GM21717 (cell line): ENCODE measurements around the gene HNMT.
"Not testable (repeated sequence)": the region's sequence is repeated elsewhere in the genome, so short reads cannot be mapped to it uniquely, and the experiment has no call there.

Experiments used
- ATAC-seq: cut with Tn5 transposase; IDR thresholded peaks from one replicate; pipeline ENCODE4 v1.9.1; 2021; ENCODE audit warnings: mild to moderate bottlenecking, moderate library complexity; ENCODE audit not compliant: unreplicated experiment

Gene HNMT

GRCh38 chr2:137973280-137973679 lies 9.0 kb downstream of the HNMT start:
- ATAC-seq = no peak

- ATAC-seq = no peak
Observed at GRCh38 chr2:137975280-137976271, 11.3 kb downstream of the HNMT start.

GRCh38 chr2:137976274-137976673 lies 12.0 kb downstream of the HNMT start:
- ATAC-seq = no peak

- no peak for ATAC-seq
Observed at GRCh38 chr2:137977790-137978189, 13.5 kb downstream of the HNMT start.

- ATAC-seq = no peak
Observed at GRCh38 chr2:137980459-137980858, 16.2 kb downstream of the HNMT start.

- ATAC-seq = no peak
Observed at GRCh38 chr2:137981112-137981656, 16.9 kb downstream of the HNMT start.

- ATAC-seq = no peak
Observed at GRCh38 chr2:137983581-137983980, 19.3 kb downstream of the HNMT start.

GRCh38 chr2:137986268-137986667 lies 22.0 kb downstream of the HNMT start:
- no peak for ATAC-seq

- ATAC-seq = no peak
Observed at GRCh38 chr2:137987011-137987410, 22.7 kb downstream of the HNMT start.

- ATAC-seq = no peak
Observed at GRCh38 chr2:137991078-137991477, 26.8 kb downstream of the HNMT start.

GRCh38 chr2:137992039-137992646 lies 27.9 kb downstream of the HNMT start:
- ATAC-seq = no peak

GRCh38 chr2:137993715-137994476 lies 29.6 kb downstream of the HNMT start:
- ATAC-seq = not testable (repeated sequence)

GRCh38 chr2:137995368-137995767 lies 31.1 kb downstream of the HNMT start:
- not testable (repeated sequence) for ATAC-seq

- not testable (repeated sequence) for ATAC-seq
Observed at GRCh38 chr2:137996158-137996557, 31.9 kb downstream of the HNMT start.

GRCh38 chr2:137997733-137998132 lies 33.5 kb downstream of the HNMT start:
- no peak for ATAC-seq

GRCh38 chr2:137998503-137998902 lies 34.2 kb downstream of the HNMT start:
- ATAC-seq = no peak

GRCh38 chr2:137999273-137999672 lies 35.0 kb downstream of the HNMT start:
- ATAC-seq = no peak

- ATAC-seq = no peak
Observed at GRCh38 chr2:138000009-138000408, 35.7 kb downstream of the HNMT start.

- ATAC-seq = no peak
Observed at GRCh38 chr2:138000796-138001195, 36.5 kb downstream of the HNMT start.

- ATAC-seq = no peak
Observed at GRCh38 chr2:138003411-138003810, 39.1 kb downstream of the HNMT start.

GRCh38 chr2:138007431-138007830 lies 43.2 kb downstream of the HNMT start:
- ATAC-seq = no peak
